ENCODE measurements around the gene CABP4.
A peak's percentile ranks its signal among the peaks of the same experiment; 100 is the strongest.
"Not testable (repeated sequence)": the region's sequence is repeated elsewhere in the genome, so short reads cannot be mapped to it uniquely, and the experiment has no call there.

Gene CABP4

GRCh38 chr11:67419325-67420049 lies 35.7 kb upstream of the CABP4 start:
- DNase-seq: no peak

- no peak for DNase-seq
Observed at GRCh38 chr11:67420147-67420645, 35.0 kb upstream of the CABP4 start.

- peak; percentile 94 to 100 (median 96) for DNase-seq
Observed at GRCh38 chr11:67420646-67421429, 34.3 kb upstream of the CABP4 start.

GRCh38 chr11:67421430-67422031 lies 33.6 kb upstream of the CABP4 start:
- DNase-seq: no peak

- no peak for DNase-seq
Observed at GRCh38 chr11:67422891-67423290, 32.3 kb upstream of the CABP4 start.

GRCh38 chr11:67423466-67423865 lies 31.7 kb upstream of the CABP4 start:
- no peak for DNase-seq

GRCh38 chr11:67423891-67424613 lies 31.1 kb upstream of the CABP4 start:
- no peak for DNase-seq

GRCh38 chr11:67427364-67427859 lies 27.7 kb upstream of the CABP4 start:
- not testable (repeated sequence) for DNase-seq

- DNase-seq: peak; percentile 95 to 100 (median 98)
Observed at GRCh38 chr11:67428052-67429001, 26.8 kb upstream of the CABP4 start, which contains the start of gene RPS6KB2. RPS6KB2 (plus strand) TSS chr11:67428494; CDS start chr11:67428546, 52 bp downstream.

GRCh38 chr11:67429038-67429668 lies 26.0 kb upstream of the CABP4 start:
- DNase-seq: no peak

- no peak for DNase-seq
Observed at GRCh38 chr11:67429722-67430121, 25.4 kb upstream of the CABP4 start.

GRCh38 chr11:67431346-67432249 lies 23.6 kb upstream of the CABP4 start:
- DNase-seq: no peak

GRCh38 chr11:67432655-67433349 lies 22.4 kb upstream of the CABP4 start:
- no peak for DNase-seq

GRCh38 chr11:67433536-67434394 lies 21.4 kb upstream of the CABP4 start:
- DNase-seq: no peak

- DNase-seq: peak in 2 of 5 experiments; percentile 22 to 55
Observed at GRCh38 chr11:67434395-67434881, 20.7 kb upstream of the CABP4 start.

GRCh38 chr11:67435031-67435726 lies 20.0 kb upstream of the CABP4 start:
- DNase-seq: peak in 1 of 5 experiments; percentile 49

Data from T-helper 2 cell (primary cell).